ENCODE data around the gene CST3.
"Not testable (repeated sequence)": the region's sequence is repeated elsewhere in the genome, so short reads cannot be mapped to it uniquely, and the experiment has no call there.

The CST3 gene

GRCh38 chr20:23661002-23661429 is 23.3 kb upstream of the CST3 start:
- no peak for DNase-seq

- peak; percentile 21 for DNase-seq
Measured at GRCh38 chr20:23659989-23660837, 22.5 kb upstream of the CST3 start.

- DNase-seq = not testable (repeated sequence)
Measured at GRCh38 chr20:23659610-23659988, 21.8 kb upstream of the CST3 start.

- DNase-seq = no peak
Measured at GRCh38 chr20:23658989-23659609, 21.3 kb upstream of the CST3 start.

GRCh38 chr20:23658336-23658735 is 20.6 kb upstream of the CST3 start:
- no peak for DNase-seq

- no peak for DNase-seq
Measured at GRCh38 chr20:23657202-23657601, 19.4 kb upstream of the CST3 start.

- no peak for DNase-seq
Measured at GRCh38 chr20:23656372-23656771, 18.6 kb upstream of the CST3 start.

GRCh38 chr20:23655491-23656211 is 17.9 kb upstream of the CST3 start:
- DNase-seq = no peak

GRCh38 chr20:23654717-23655116 is 17.0 kb upstream of the CST3 start:
- no peak for DNase-seq

- DNase-seq = no peak
Measured at GRCh38 chr20:23654000-23654399, 16.2 kb upstream of the CST3 start.

GRCh38 chr20:23653400-23653938 is 15.7 kb upstream of the CST3 start:
- no peak for DNase-seq

GRCh38 chr20:23652926-23653325 is 15.2 kb upstream of the CST3 start:
- no peak for DNase-seq

- DNase-seq = no peak
Measured at GRCh38 chr20:23652371-23652770, 14.6 kb upstream of the CST3 start.

GRCh38 chr20:23651117-23651516 is 13.4 kb upstream of the CST3 start:
- no peak for DNase-seq

- no peak for DNase-seq
Measured at GRCh38 chr20:23649830-23650417, 12.2 kb upstream of the CST3 start.

GRCh38 chr20:23649242-23649641 is 11.5 kb upstream of the CST3 start:
- DNase-seq = no peak

- DNase-seq = no peak
Measured at GRCh38 chr20:23647346-23647745, 9.6 kb upstream of the CST3 start.

- DNase-seq = no peak
Measured at GRCh38 chr20:23646106-23646873, 8.5 kb upstream of the CST3 start.

- no peak for DNase-seq
Measured at GRCh38 chr20:23645575-23645974, 7.8 kb upstream of the CST3 start.

GRCh38 chr20:23644164-23644563 is 6.4 kb upstream of the CST3 start:
- DNase-seq = no peak

- DNase-seq = no peak
Measured at GRCh38 chr20:23643659-23644058, 5.9 kb upstream of the CST3 start.
